Measurements from ENCODE around the gene C1R.

C1R gene

GRCh38 chr12:7099290-7099996 lies 7.2 kb upstream of the C1R start:
- DNase-seq (ENCODE audit: low read depth in 2 of 2): no peak

- DNase-seq (ENCODE audit: low read depth in 2 of 2): no peak
Measured at GRCh38 chr12:7096979-7097378, 4.7 kb upstream of the C1R start.

GRCh38 chr12:7096006-7096932 lies 4.0 kb upstream of the C1R start:
- no peak for DNase-seq (ENCODE audit: low read depth in 2 of 2)

GRCh38 chr12:7093892-7094291 lies 1.6 kb upstream of the C1R start:
- DNase-seq (ENCODE audit: low read depth in 2 of 2): no peak

GRCh38 chr12:7093486-7093885 lies 1.2 kb upstream of the C1R start:
- no peak for DNase-seq (ENCODE audit: low read depth in 2 of 2)

- DNase-seq (ENCODE audit: low read depth in 2 of 2): no peak
Measured at GRCh38 chr12:7092986-7093460, 778 bp upstream of the C1R start.

GRCh38 chr12:7091660-7092228 lies 501 bp downstream of the C1R start:
- no peak for DNase-seq (ENCODE audit: low read depth in 2 of 2)

- DNase-seq (ENCODE audit: low read depth in 2 of 2): no peak
Measured at GRCh38 chr12:7091171-7091570, 1.1 kb downstream of the C1R start.

- DNase-seq (ENCODE audit: low read depth in 2 of 2): no peak
Measured at GRCh38 chr12:7090222-7090998, 1.8 kb downstream of the C1R start.

GRCh38 chr12:7089196-7089871 lies 2.9 kb downstream of the C1R start:
- no peak for DNase-seq (ENCODE audit: low read depth in 2 of 2)

- no peak for DNase-seq (ENCODE audit: low read depth in 2 of 2)
Measured at GRCh38 chr12:7083125-7083524, 9.1 kb downstream of the C1R start.

GRCh38 chr12:7081037-7081436 lies 11.2 kb downstream of the C1R start:
- DNase-seq (ENCODE audit: low read depth in 2 of 2): no peak

- no peak for DNase-seq (ENCODE audit: low read depth in 2 of 2)
Measured at GRCh38 chr12:7079826-7080125, 12.5 kb downstream of the C1R start.

GRCh38 chr12:7078163-7078562 lies 14.1 kb downstream of the C1R start:
- DNase-seq (ENCODE audit: low read depth in 2 of 2): no peak

GRCh38 chr12:7076493-7076892 lies 15.8 kb downstream of the C1R start:
- DNase-seq (ENCODE audit: low read depth in 2 of 2): no peak

- no peak for DNase-seq (ENCODE audit: low read depth in 2 of 2)
Measured at GRCh38 chr12:7075939-7076338, 16.3 kb downstream of the C1R start.

- no peak for DNase-seq (ENCODE audit: low read depth in 2 of 2)
Measured at GRCh38 chr12:7075518-7075917, 16.7 kb downstream of the C1R start.

- no peak for DNase-seq (ENCODE audit: low read depth in 2 of 2)
Measured at GRCh38 chr12:7073946-7074345, 18.3 kb downstream of the C1R start.

- DNase-seq (ENCODE audit: low read depth in 2 of 2): no peak
Measured at GRCh38 chr12:7072554-7072953, 19.7 kb downstream of the C1R start.

GRCh38 chr12:7072035-7072434 lies 20.2 kb downstream of the C1R start:
- DNase-seq (ENCODE audit: low read depth in 2 of 2): no peak

GRCh38 chr12:7069386-7069785 lies 22.9 kb downstream of the C1R start:
- no peak for DNase-seq (ENCODE audit: low read depth in 2 of 2)

- no peak for DNase-seq (ENCODE audit: low read depth in 2 of 2)
Measured at GRCh38 chr12:7068994-7069346, 23.3 kb downstream of the C1R start.
